HG02588 (cell line): ENCODE measurements around the gene GPR61.

Experiments
- ATAC-seq: cut with Tn5 transposase; IDR thresholded peaks from one replicate; pipeline ENCODE4 v1.9.1; 2021; ENCODE audit warnings: mild to moderate bottlenecking, moderate library complexity; ENCODE audit not compliant: unreplicated experiment

Gene GPR61

GRCh38 chr1:109539676-109540075 lies at the start of gene GPR61:
GPR61 (plus strand) TSS chr1:109539872; CDS start chr1:109543023, 3,151 bp downstream.
- no peak for ATAC-seq

- ATAC-seq, result peak; percentile 30
Observed at GRCh38 chr1:109490029-109490933, 49.4 kb upstream of the GPR61 start.

- ATAC-seq, result no peak
Observed at GRCh38 chr1:109490934-109491302, 48.8 kb upstream of the GPR61 start.

GRCh38 chr1:109491372-109491771 lies 48.3 kb upstream of the GPR61 start:
- no peak for ATAC-seq

GRCh38 chr1:109492779-109493178 lies 46.9 kb upstream of the GPR61 start:
- ATAC-seq, result no peak

GRCh38 chr1:109493227-109493626 lies 46.4 kb upstream of the GPR61 start:
- ATAC-seq, result no peak

GRCh38 chr1:109493805-109494539 lies 45.7 kb upstream of the GPR61 start, which contains the start of gene CYB561D1:
CYB561D1 (plus strand) TSS chr1:109494094; CDS start chr1:109494140, 46 bp downstream.
- ATAC-seq, result peak; percentile 81

GRCh38 chr1:109495738-109496137 lies 43.9 kb upstream of the GPR61 start:
- no peak for ATAC-seq

GRCh38 chr1:109497449-109498160 lies 42.1 kb upstream of the GPR61 start:
- ATAC-seq, result no peak

GRCh38 chr1:109498161-109498801 lies 41.4 kb upstream of the GPR61 start:
- no peak for ATAC-seq

GRCh38 chr1:109499081-109499480 lies 40.6 kb upstream of the GPR61 start:
- ATAC-seq, result no peak

GRCh38 chr1:109499661-109500536 lies 39.8 kb upstream of the GPR61 start:
- ATAC-seq, result no peak

GRCh38 chr1:109500941-109501381 lies 38.7 kb upstream of the GPR61 start:
- no peak for ATAC-seq

GRCh38 chr1:109501644-109502363 lies 37.9 kb upstream of the GPR61 start:
- ATAC-seq, result no peak

- no peak for ATAC-seq
Observed at GRCh38 chr1:109502364-109502851, 37.3 kb upstream of the GPR61 start.

- ATAC-seq, result no peak
Observed at GRCh38 chr1:109503935-109504334, 35.7 kb upstream of the GPR61 start.

GRCh38 chr1:109504974-109505373 lies 34.7 kb upstream of the GPR61 start:
- no peak for ATAC-seq

- ATAC-seq, result no peak
Observed at GRCh38 chr1:109508001-109508872, 31.4 kb upstream of the GPR61 start.
